Caco-2 (cell line): ENCODE data around the gene NMNAT2. TPM values are rescaled to one million over a fixed set of nuclear protein-coding genes. Genes with fewer than 3 reads are reported as not detected.

Experiments
- BruUV-seq: library from RNA; stranded (reverse); fragments of 400-500 nt; replicated peaks from 2 replicates; lab custom pipeline; 2021; lab: Mats Ljungman, UMichigan
- CTCF ChIA-PET: fragments of 300-600 bp; sonication (Branson Sonifier 250); formaldehyde crosslinking; loops from one replicate; lab custom pipeline; 2022; ENCODE audit warnings: antibody characterized with exemption; lab: Charles Lee
- POLR2A ChIA-PET: fragments of 300-600 bp; sonication (Branson Sonifier 250); formaldehyde crosslinking; loops from one replicate; lab custom pipeline; 2022; ENCODE audit warnings: antibody characterized with exemption; lab: Charles Lee
- DNase-seq, 2 experiments: peaks; one replicate each; pipeline versions ENCODE4 v3.0.0 to v3.0.0-alpha.2; 2020 to 2022
- H3K27me3 ChIP-seq: replicated peaks from 2 replicates; pipeline ENCODE4 v1.6.0; 2011; ENCODE audit warnings: low read length; ENCODE audit not compliant: control insufficient read depth, insufficient read depth
- H3K36me3 ChIP-seq: 2 replicates; pipeline ENCODE4 v1.5.1; 2011; ENCODE audit warnings: low read length; ENCODE audit not compliant: control insufficient read depth, insufficient read depth
- H3K4me1 ChIP-seq: fragments of 250-450 bp; sonication (Bioruptor Pico); 2 replicates; pipeline ENCODE4 v1.5.1; 2020; ENCODE audit warnings: mild to moderate bottlenecking
- H3K4me3 ChIP-seq: 2 replicates; pipeline ENCODE4 v1.5.1; 2011; ENCODE audit warnings: low read depth, mild to moderate bottlenecking, control low read depth, low read length
- H3K9me3 ChIP-seq: fragments of 250-450 bp; sonication (Bioruptor Pico); 2 replicates; pipeline ENCODE4 v1.5.1; 2020; ENCODE audit warnings: mild to moderate bottlenecking, moderate library complexity
- H3K27ac Mint-ChIP-seq: one replicate; pipeline ENCODE4 v1.8.0; 2022; ENCODE audit warnings: mixed read lengths; ENCODE audit not compliant: unreplicated experiment
- H3K27me3 Mint-ChIP-seq: one replicate; pipeline ENCODE4 v1.8.0; 2022; ENCODE audit warnings: mixed read lengths; ENCODE audit not compliant: insufficient read depth, unreplicated experiment
- H3K36me3 Mint-ChIP-seq: one replicate; pipeline ENCODE4 v1.8.0; 2022; ENCODE audit warnings: mild to moderate bottlenecking, mixed read lengths; ENCODE audit not compliant: insufficient read depth, unreplicated experiment
- H3K4me1 Mint-ChIP-seq: one replicate; pipeline ENCODE4 v1.8.0; 2022; ENCODE audit warnings: low read depth, mixed read lengths; ENCODE audit not compliant: unreplicated experiment
- H3K4me3 Mint-ChIP-seq: one replicate; pipeline ENCODE4 v1.8.0; 2022; ENCODE audit warnings: mild to moderate bottlenecking, moderate library complexity, mixed read lengths; ENCODE audit not compliant: unreplicated experiment
- H3K9me3 Mint-ChIP-seq: one replicate; pipeline ENCODE4 v1.8.0; 2022; ENCODE audit warnings: mixed read lengths; ENCODE audit not compliant: unreplicated experiment
- CTCF ChIP-seq, 2 experiments: fragments of 200-600 bp in 1 of 2; IDR thresholded peaks; 1 replicate in 1 of 2; 2 replicates in 1 of 2; pipeline versions ENCODE4 v1.5.1 to v1.8.0; 2011 to 2022; ENCODE audit warnings: antibody characterized with exemption in 1 of 2, control low read depth in 1 of 2, inconsistent platforms in 1 of 2, low read depth in 1 of 2, low read length in 1 of 2, mild to moderate bottlenecking in 1 of 2, moderate library complexity in 1 of 2; ENCODE audit not compliant: insufficient read depth in 1 of 2, severe bottlenecking in 1 of 2, unreplicated experiment in 1 of 2
- intact Hi-C: fragments of 100-400 bp; cut with micrococcal nuclease; formaldehyde crosslinking; loops from one replicate; pipeline ENCODE4 v1.10.0; 2022; ENCODE audit not compliant: unreplicated experiment
- total RNA-seq: library from RNA; stranded (reverse); gene quantifications from 2 replicates; pipeline ENCODE4 v1.2.3, GENCODE V29; 2022

Gene NMNAT2
- total RNA-seq, 1 experiment from 2014 or later, result 16.4 TPM

GRCh38 chr1:183210681-183211080, 207.5 kb downstream of the NMNAT2 start:
- intact Hi-C loops, result no loop called here
- no peak for DNase-seq
- H3K36me3 ChIP-seq, result no peaks in the 10 kb centered on the region
- Mint-ChIP-seq H3K27ac (no peak overlapping the region), H3K4me3 (no peak overlapping the region), H3K4me1 (peaks cover 6% of the 10 kb centered on the region), H3K27me3 (no peaks in the 10 kb centered on the region), H3K36me3 (no peaks in the 10 kb centered on the region), H3K9me3 (no peaks in the 10 kb centered on the region)
- no peaks in the 10 kb centered on the region for H3K27me3 ChIP-seq
- no peak for TF ChIP-seq CTCF (IDR thresholded peaks at IDR 0.05; ENCODE audit: insufficient read depth in 1 of 2, low read depth in 1 of 2, low read length in 1 of 2, severe bottlenecking in 1 of 2, unreplicated experiment in 1 of 2)
- ChIA-PET CTCF (no interaction called here), POLR2A (no interaction called here)
- H3K9me3 ChIP-seq, result no peaks in the 10 kb centered on the region
- BruUV-seq, result no TSS peak
- no peaks in the 10 kb centered on the region for H3K4me1 ChIP-seq
- H3K4me3 ChIP-seq, result no peak overlapping the region

GRCh38 chr1:183209533-183210158, 208.5 kb downstream of the NMNAT2 start:
- Mint-ChIP-seq H3K27ac (no peak overlapping the region), H3K36me3 (no peaks in the 10 kb centered on the region), H3K4me1 (peaks cover 6% of the 10 kb centered on the region), H3K4me3 (no peak overlapping the region), H3K9me3 (no peaks in the 10 kb centered on the region), H3K27me3 (no peaks in the 10 kb centered on the region)
- Histone ChIP-seq H3K4me1 (no peaks in the 10 kb centered on the region), H3K4me3 (no peak overlapping the region), H3K9me3 (no peaks in the 10 kb centered on the region), H3K36me3 (no peaks in the 10 kb centered on the region), H3K27me3 (no peaks in the 10 kb centered on the region)
- no TSS peak for BruUV-seq
- intact Hi-C loops, result no loop called here
- CTCF ChIA-PET, result interaction anchor here (0.7 kb wide), 1 partner anchor 19 kb away, joined by 3 read pairs; no protein-coding TSS in a partner anchor
- TF ChIP-seq CTCF (IDR thresholded peaks at IDR 0.05; ENCODE audit: insufficient read depth in 1 of 2, low read depth in 1 of 2, low read length in 1 of 2, severe bottlenecking in 1 of 2, unreplicated experiment in 1 of 2), result no peak
- no peak for DNase-seq
- POLR2A ChIA-PET, result no interaction called here

GRCh38 chr1:183206538-183207122, 211.6 kb downstream of the NMNAT2 start:
- Histone ChIP-seq H3K36me3 (no peaks in the 10 kb centered on the region), H3K4me1 (no peaks in the 10 kb centered on the region), H3K9me3 (no peaks in the 10 kb centered on the region), H3K27me3 (no peaks in the 10 kb centered on the region), H3K4me3 (no peak overlapping the region)
- Mint-ChIP-seq H3K4me3 (no peak overlapping the region), H3K27ac (no peak overlapping the region), H3K36me3 (no peaks in the 10 kb centered on the region), H3K4me1 (peaks cover 6% of the 10 kb centered on the region), H3K9me3 (no peaks in the 10 kb centered on the region), H3K27me3 (no peaks in the 10 kb centered on the region)
- POLR2A ChIA-PET, result no interaction called here
- intact Hi-C loops, result no loop called here
- TF ChIP-seq CTCF (IDR thresholded peaks at IDR 0.05; ENCODE audit: insufficient read depth in 1 of 2, low read depth in 1 of 2, low read length in 1 of 2, severe bottlenecking in 1 of 2, unreplicated experiment in 1 of 2), result no peak
- BruUV-seq, result no TSS peak
- no peak for DNase-seq
- CTCF ChIA-PET, result interaction anchor here (0.7 kb wide), 2 partner anchors 28 to 236 kb away, joined by 5 read pairs; no protein-coding TSS in a partner anchor
